HepG2 (cell line): ENCODE measurements around the gene CAMSAP2. TPM values are rescaled to one million over a fixed set of nuclear protein-coding genes. Genes with fewer than 3 reads are reported as not detected.

Source experiments
- ATAC-seq: fragments of 200-7000 bp; cut with Tn5 transposase; 3 replicates; pipeline ENCODE4 v1.9.1; 2020; ENCODE audit warnings: mild to moderate bottlenecking, moderate library complexity
- BruUV-seq: library from RNA; stranded (reverse); fragments of 400-500 nt; replicated peaks from 2 replicates; lab custom pipeline; 2021; lab: Mats Ljungman, UMichigan
- CTCF ChIA-PET: fragments of 300-600 bp; formaldehyde crosslinking; extraction: SDS; loops from one replicate; lab custom pipeline; 2021; ENCODE audit warnings: low total read pairs, inconsistent platforms, low intra/inter-chr PET ratio; lab: Yijun Ruan, JAX
- POLR2A ChIA-PET: fragments of 350-600 bp; sonication (Branson Sonifier 250); formaldehyde crosslinking; loops from one replicate; lab custom pipeline; 2020; ENCODE audit warnings: antibody characterized with exemption, inconsistent platforms; lab: Yijun Ruan, JAX
- DNase-seq: peaks from one replicate; pipeline ENCODE4 v3.0.0-alpha.2; 2015; ENCODE audit warnings: low spot score
- FAIRE-seq: peaks from 3 replicates; lab custom pipeline; 2011; peaks lifted over from hg19 to GRCh38; lab: Jason Lieb, UNC
- H2AFZ ChIP-seq: one replicate; pipeline ENCODE4 v1.6.1; 2011; ENCODE audit warnings: low read length, inconsistent platforms
- H3K27ac ChIP-seq: fragments of 300-600 bp; 3 replicates; pipeline ENCODE4 v1.8.0; 2011; ENCODE audit warnings: mixed run types, mild to moderate bottlenecking, mixed read lengths, low read length, inconsistent platforms; ENCODE audit not compliant: insufficient read depth; ENCODE audit errors: extremely low read length
- H3K27me3 ChIP-seq, 2 experiments: fragments of 200-600 bp in 1 of 2; 2 replicates in 1 of 2; 3 replicates in 1 of 2; pipeline versions ENCODE4 v1.6.0 to v1.8.0; 2011; ENCODE audit warnings: low read length in 2 of 2, mild to moderate bottlenecking in 2 of 2, moderate library complexity in 2 of 2, inconsistent platforms in 1 of 2; ENCODE audit not compliant: insufficient read depth in 2 of 2, control insufficient read depth in 1 of 2
- H3K36me3 ChIP-seq, 2 experiments: fragments of 200-600 bp in 1 of 2; replicated peaks in 1 of 2; 2 replicates in 1 of 2; 3 replicates in 1 of 2; pipeline versions ENCODE4 v1.5.1 to v1.8.0; 2011; ENCODE audit warnings: low read length in 2 of 2, inconsistent platforms in 1 of 2; ENCODE audit not compliant: insufficient read depth in 2 of 2, control insufficient read depth in 1 of 2
- H3K4me1 ChIP-seq: 2 replicates; pipeline ENCODE4 v1.5.1; 2012; ENCODE audit warnings: low read length, inconsistent platforms; ENCODE audit not compliant: insufficient read depth
- H3K4me2 ChIP-seq: 2 replicates; pipeline ENCODE4 v1.6.0; 2011; ENCODE audit warnings: low read depth, low read length, inconsistent platforms
- H3K4me3 ChIP-seq, 3 experiments: fragments of 200-600 bp in 1 of 3; sonication (generic), shearing (Covaris generic) in 1 of 3; replicated peaks in 1 of 3; 2 replicates each; pipeline ENCODE4 v1.5.1; 2011 to 2016; ENCODE audit warnings: low read length in 3 of 3, inconsistent platforms in 2 of 3, low read depth in 2 of 3, mild to moderate bottlenecking in 2 of 3, control low read depth in 1 of 3, mixed read lengths in 1 of 3; ENCODE audit not compliant: insufficient read depth in 1 of 3
- H3K79me2 ChIP-seq: one replicate; pipeline ENCODE4 v1.6.1; 2011; ENCODE audit warnings: low read length, inconsistent platforms; ENCODE audit not compliant: insufficient read depth
- H3K9ac ChIP-seq: 2 replicates; pipeline ENCODE4 v1.6.0; 2011; ENCODE audit warnings: mild to moderate bottlenecking, low read depth, low read length, inconsistent platforms; ENCODE audit not compliant: insufficient read depth
- H3K9me3 ChIP-seq: 2 replicates; pipeline ENCODE4 v1.5.1; 2012; ENCODE audit warnings: mild to moderate bottlenecking, low read length
- H4K20me1 ChIP-seq: 2 replicates; pipeline ENCODE4 v1.6.0; 2011; ENCODE audit warnings: inconsistent platforms, mild to moderate bottlenecking, low read length, moderate library complexity; ENCODE audit not compliant: insufficient read depth
- HNRNPLL ChIP-seq: fragments of 200-400 bp; formaldehyde crosslinking; IDR thresholded peaks from 2 replicates; pipeline ENCODE4 v1.6.1; 2017; ENCODE audit warnings: mild to moderate bottlenecking, low read depth, low read length; ENCODE audit not compliant: poor library complexity, severe bottlenecking
- POLR2A ChIP-seq, 2 experiments: IDR thresholded peaks; 2 replicates each; pipeline ENCODE4 v1.6.1; 2011; ENCODE audit warnings: low read depth in 2 of 2, low read length in 2 of 2, mild to moderate bottlenecking in 1 of 2, moderate library complexity in 1 of 2; ENCODE audit not compliant: insufficient read depth in 1 of 2
- RFX1 ChIP-seq: fragments of 450-650 bp; IDR thresholded peaks from 2 replicates; pipeline ENCODE4 v1.6.1; 2017
- TRIM24 ChIP-seq: sonication (generic); formaldehyde crosslinking; IDR thresholded peaks from 2 replicates; pipeline ENCODE4 v1.8.0; 2022; ENCODE audit warnings: mild to moderate bottlenecking, missing genetic modification reagents
- ZNF30 ChIP-seq: sonication (generic); formaldehyde crosslinking; IDR thresholded peaks from 2 replicates; pipeline ENCODE4 v1.5.0; 2020; ENCODE audit warnings: mild to moderate bottlenecking, missing genetic modification reagents
- ZNF326 ChIP-seq: sonication (generic); formaldehyde crosslinking; IDR thresholded peaks from 2 replicates; pipeline ENCODE4 v1.4.0; 2020; ENCODE audit warnings: missing genetic modification reagents, borderline replicate concordance
- ZNF34 ChIP-seq: sonication (generic); formaldehyde crosslinking; IDR thresholded peaks from 2 replicates; pipeline ENCODE4 v1.4.0; 2020; ENCODE audit warnings: mild to moderate bottlenecking, missing genetic modification reagents, borderline replicate concordance
- ZNF468 ChIP-seq: sonication (generic); formaldehyde crosslinking; IDR thresholded peaks from 2 replicates; pipeline ENCODE4 v1.8.0; 2022; ENCODE audit warnings: mild to moderate bottlenecking, moderate library complexity, missing genetic modification reagents
- ZNF569 ChIP-seq: sonication (generic); formaldehyde crosslinking; IDR thresholded peaks from 2 replicates; pipeline ENCODE4 v1.5.0; 2020; ENCODE audit warnings: mild to moderate bottlenecking, missing genetic modification reagents, moderate library complexity, borderline replicate concordance
- ZNF570 ChIP-seq: sonication (generic); formaldehyde crosslinking; IDR thresholded peaks from 2 replicates; pipeline ENCODE4 v1.4.0; 2020; ENCODE audit warnings: mild to moderate bottlenecking, missing genetic modification reagents, borderline replicate concordance
- ZNF800 ChIP-seq: sonication (generic); formaldehyde crosslinking; IDR thresholded peaks from 2 replicates; pipeline ENCODE4 v1.4.0; 2020; ENCODE audit warnings: missing genetic modification reagents
- WGBS: methylation state at CpG from one replicate; pipeline ENCODE4 v1.1.6; 2017; ENCODE audit warnings: low lambda C conversion rate; 5-methylcytosine and 5-hydroxymethylcytosine counted together
- in situ Hi-C: cut with HindIII; loops from 2 replicates; pipeline ENCODE4 v1.10.0; 2017; ENCODE audit warnings: low pct_unique_long_range_greater_than_20kb; ENCODE audit not compliant: extremely low pct_ligation_motif_present
- intact Hi-C: fragments of 100-400 bp; cut with micrococcal nuclease; formaldehyde crosslinking; loops from one replicate; pipeline ENCODE4 v1.10.0; 2022; ENCODE audit not compliant: unreplicated experiment
- polyA plus RNA-seq, 8 experiments: library from polyadenylated mRNA; depleted of rRNA in 3 of 8; stranded (reverse) in 7 of 8; unstranded in 1 of 8; fragments of >200 nt; fragmentation: Illumina TruSeq in 4 of 8; extraction: Trizol in 4 of 8; gene quantifications; 2 replicates each; pipeline versions ENCODE4 v1.2.1 to v1.2.3, GENCODE V29; 2011 to 2016; ENCODE audit warnings: low read depth in 4 of 8, missing spikeins in 1 of 8, mixed read lengths in 1 of 8; ENCODE audit not compliant: insufficient read depth in 1 of 8
- total RNA-seq, 5 experiments: library from RNA; depleted of rRNA; stranded (reverse); fragments of >200 nt; fragmentation: Illumina TruSeq; extraction: Trizol; gene quantifications; 2 replicates each; pipeline ENCODE4 v1.2.3, GENCODE V29; 2016; ENCODE audit warnings: low read depth in 1 of 5
- TF ChIP-seq, protein P1 (sequence below): sonication (generic); formaldehyde crosslinking; IDR thresholded peaks from 2 replicates; pipeline ENCODE4 v1.5.0; 2020; ENCODE audit warnings: mild to moderate bottlenecking, missing genetic modification reagents
- TF ChIP-seq, protein P2 (sequence below): IDR thresholded peaks from 2 replicates; pipeline ENCODE4 v1.6.1; 2016

CAMSAP2 gene
- total and polyA plus RNA-seq, 2 of the 13 experiments (the other 11 are each of a cell fraction or from before 2014, with no cell fraction given): 3.4 to 8.2 TPM

DNA sequence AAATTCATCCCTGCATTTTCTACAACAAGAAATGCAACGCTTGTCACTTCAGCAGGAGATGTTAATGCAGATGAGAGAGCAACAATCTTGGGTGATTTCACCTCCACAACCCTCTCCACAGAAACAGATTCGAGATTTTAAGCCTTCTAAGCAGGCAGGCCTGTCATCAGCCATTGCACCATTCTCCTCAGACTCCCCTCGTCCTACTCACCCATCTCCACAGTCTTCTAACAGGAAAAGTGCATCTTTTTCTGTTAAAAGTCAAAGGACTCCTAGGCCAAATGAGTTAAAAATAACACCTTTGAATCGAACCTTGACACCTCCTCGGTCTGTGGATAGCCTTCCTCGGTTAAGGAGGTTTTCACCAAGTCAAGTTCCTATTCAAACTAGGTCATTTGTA lies 110.7 kb downstream of the CAMSAP2 start:
- Histone ChIP-seq H3K4me2 (no peak overlapping the region), H3K27ac (no peak overlapping the region), H3K4me1 (no peaks in the 10 kb centered on the region; the same call in 1 of the 2 replicates), H2AFZ (no peak overlapping the region), H3K4me3 (no peak overlapping the region), H4K20me1 (no peaks in the 10 kb centered on the region), H3K9me3 (no peaks in the 10 kb centered on the region), H3K36me3 (peaks cover 4 to 31% of the 10 kb centered on the region in 2 experiments; a peak in 4 of 5 replicates), H3K9ac (no peak overlapping the region), H3K79me2 (no peaks in the 10 kb centered on the region), H3K27me3 (no peaks in the 10 kb centered on the region; a peak in 1 of 5 replicates)
- CTCF ChIA-PET: no interaction called here
- in situ Hi-C loops (no loop called here), intact Hi-C loops (no loop called here)
- 89% methylated on average over 6 of the region's 6 CpGs for WGBS
- TSS peak; percentile 36 for BruUV-seq
- POLR2A ChIA-PET: no interaction called here
- DNase-seq (no peak), ATAC-seq (no peak), FAIRE-seq (no peak)
- TF ChIP-seq ZNF569 (CRISPR knock-in tag): no peak
- TF ChIP-seq ZNF800: no peak
- no peak for TF ChIP-seq ZNF468
- TF ChIP-seq, protein P1, sequence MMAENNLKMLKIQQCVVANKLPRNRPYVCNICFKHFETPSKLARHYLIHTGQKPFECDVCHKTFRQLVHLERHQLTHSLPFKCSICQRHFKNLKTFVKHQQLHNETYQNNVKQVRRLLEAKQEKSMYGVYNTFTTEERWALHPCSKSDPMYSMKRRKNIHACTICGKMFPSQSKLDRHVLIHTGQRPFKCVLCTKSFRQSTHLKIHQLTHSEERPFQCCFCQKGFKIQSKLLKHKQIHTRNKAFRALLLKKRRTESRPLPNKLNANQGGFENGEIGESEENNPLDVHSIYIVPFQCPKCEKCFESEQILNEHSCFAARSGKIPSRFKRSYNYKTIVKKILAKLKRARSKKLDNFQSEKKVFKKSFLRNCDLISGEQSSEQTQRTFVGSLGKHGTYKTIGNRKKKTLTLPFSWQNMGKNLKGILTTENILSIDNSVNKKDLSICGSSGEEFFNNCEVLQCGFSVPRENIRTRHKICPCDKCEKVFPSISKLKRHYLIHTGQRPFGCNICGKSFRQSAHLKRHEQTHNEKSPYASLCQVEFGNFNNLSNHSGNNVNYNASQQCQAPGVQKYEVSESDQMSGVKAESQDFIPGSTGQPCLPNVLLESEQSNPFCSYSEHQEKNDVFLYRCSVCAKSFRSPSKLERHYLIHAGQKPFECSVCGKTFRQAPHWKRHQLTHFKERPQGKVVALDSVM: no peak
- TF ChIP-seq RFX1: no peak
- no peak for TF ChIP-seq ZNF34 (CRISPR knock-in tag)
- no peak for TF ChIP-seq ZNF30
- no peak for TF ChIP-seq POLR2A (IDR thresholded peaks at IDR 0.05; ENCODE audit: insufficient read depth in 1 of 2, low read depth in 2 of 2, low read length in 2 of 2)
- TF ChIP-seq TRIM24: no peak
- TF ChIP-seq, protein P2, sequence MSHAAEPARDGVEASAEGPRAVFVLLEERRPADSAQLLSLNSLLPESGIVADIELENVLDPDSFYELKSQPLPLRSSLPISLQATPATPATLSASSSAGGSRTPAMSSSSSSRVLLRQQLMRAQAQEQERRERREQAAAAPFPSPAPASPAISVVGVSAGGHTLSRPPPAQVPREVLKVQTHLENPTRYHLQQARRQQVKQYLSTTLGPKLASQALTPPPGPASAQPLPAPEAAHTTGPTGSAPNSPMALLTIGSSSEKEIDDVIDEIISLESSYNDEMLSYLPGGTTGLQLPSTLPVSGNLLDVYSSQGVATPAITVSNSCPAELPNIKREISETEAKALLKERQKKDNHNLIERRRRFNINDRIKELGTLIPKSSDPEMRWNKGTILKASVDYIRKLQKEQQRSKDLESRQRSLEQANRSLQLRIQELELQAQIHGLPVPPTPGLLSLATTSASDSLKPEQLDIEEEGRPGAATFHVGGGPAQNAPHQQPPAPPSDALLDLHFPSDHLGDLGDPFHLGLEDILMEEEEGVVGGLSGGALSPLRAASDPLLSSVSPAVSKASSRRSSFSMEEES (CRISPR knock-in tag): no peak
- TF ChIP-seq HNRNPLL: no peak
- TF ChIP-seq ZNF570 (CRISPR knock-in tag): no peak
- no peak for TF ChIP-seq ZNF326 (CRISPR knock-in tag)
